A549 (cell line): ENCODE measurements around the gene STBD1. TPM values are rescaled to one million over a fixed set of nuclear protein-coding genes. Genes with fewer than 3 reads are reported as not detected.

Experiments
- ATAC-seq, 2 experiments: fragments of 200-7000 bp in 1 of 2; fragments of >200 bp in 1 of 2; cut with Nextera tagmentation in 1 of 2; cut with Tn5 transposase in 1 of 2; 3 replicates each; pipeline versions ENCODE4 v1.8.0 to v1.9.1; 2018 to 2020; ENCODE audit warnings: mild to moderate bottlenecking in 1 of 2, moderate library complexity in 1 of 2
- CTCF ChIA-PET: fragments of 300-600 bp; sonication (Branson Sonifier 250); formaldehyde crosslinking; extraction: SDS; loops from one replicate; lab custom pipeline; 2021; ENCODE audit warnings: antibody characterized with exemption, inconsistent platforms; lab: Yijun Ruan, JAX
- POLR2A ChIA-PET: fragments of 350-600 bp; formaldehyde crosslinking; extraction: SDS; loops from one replicate; lab custom pipeline; 2021; ENCODE audit warnings: antibody characterized with exemption, inconsistent platforms; lab: Yijun Ruan, JAX
- DNase-seq, 2 experiments: peaks; one replicate each; pipeline versions ENCODE4 v3.0.0 to v3.0.0-alpha.2; 2011 to 2016; ENCODE audit warnings: low read depth in 1 of 2, low spot score in 1 of 2
- FAIRE-seq: peaks from 2 replicates; lab custom pipeline; 2011; peaks lifted over from hg19 to GRCh38; lab: Jason Lieb, UNC
- H3K27ac ChIP-seq, 2 experiments: fragments of >200 bp; sonication (Bioruptor Twin); formaldehyde crosslinking; 3 replicates each; pipeline ENCODE4 v1.5.1; 2016 to 2017
- H3K4me1 ChIP-seq: fragments of >200 bp; sonication (Bioruptor Twin); formaldehyde crosslinking; 3 replicates; pipeline ENCODE4 v1.6.1; 2016
- H3K4me2 ChIP-seq: fragments of >200 bp; sonication (Bioruptor Twin); formaldehyde crosslinking; 3 replicates; pipeline ENCODE4 v1.6.1; 2016
- H3K4me3 ChIP-seq: fragments of >200 bp; sonication (Bioruptor Twin); formaldehyde crosslinking; 3 replicates; pipeline ENCODE4 v1.5.1; 2016
- H3K9me3 ChIP-seq: fragments of >200 bp; sonication (Bioruptor Twin); formaldehyde crosslinking; 3 replicates; pipeline ENCODE4 v1.6.1; 2016
- BCL3 ChIP-seq: fragments of >200 bp; sonication (Bioruptor Twin); formaldehyde crosslinking; IDR thresholded peaks from 3 replicates; pipeline ENCODE4 v1.6.1; 2016
- CBX2 ChIP-seq: fragments of 200-600 bp; sonication (generic); IDR thresholded peaks from 2 replicates; pipeline ENCODE4 v1.6.1; 2016; ENCODE audit warnings: low read depth, mild to moderate bottlenecking, borderline replicate concordance
- CBX8 ChIP-seq: fragments of 200-600 bp; sonication (generic); IDR thresholded peaks from 2 replicates; pipeline ENCODE4 v1.6.1; 2016
- CEBPB ChIP-seq, 2 experiments: fragments of >200 bp in 1 of 2; sonication (Bioruptor Twin) in 1 of 2; formaldehyde crosslinking in 1 of 2; IDR thresholded peaks; 2 replicates each; pipeline ENCODE4 v1.6.1; 2012 to 2016
- CHD2 ChIP-seq: fragments of 150-350 bp; IDR thresholded peaks from 2 replicates; pipeline ENCODE4 v1.6.1; 2014; ENCODE audit warnings: low read length; ENCODE audit not compliant: partially characterized antibody
- CHD4 ChIP-seq: fragments of 200-600 bp; sonication (generic); IDR thresholded peaks from 2 replicates; pipeline ENCODE4 v1.6.1; 2016; ENCODE audit warnings: antibody characterized with exemption, mild to moderate bottlenecking, borderline replicate concordance
- CTCF ChIP-seq: fragments of >200 bp; sonication (Bioruptor Twin); formaldehyde crosslinking; IDR thresholded peaks from 3 replicates; pipeline ENCODE4 v1.5.1; 2016
- EP300 ChIP-seq, 2 experiments: fragments of >200 bp; sonication (Bioruptor Twin); formaldehyde crosslinking; IDR thresholded peaks; 2 replicates in 1 of 2; 3 replicates in 1 of 2; pipeline ENCODE4 v1.6.1; 2016 to 2017
- ESRRA ChIP-seq: fragments of 150-350 bp; IDR thresholded peaks from 2 replicates; pipeline ENCODE4 v1.6.1; 2014; ENCODE audit warnings: mild to moderate bottlenecking, low read length, borderline replicate concordance
- FOSB ChIP-seq: fragments of 250-450 bp; sonication (Bioruptor Pico); IDR thresholded peaks from 2 replicates; pipeline ENCODE4 v1.5.0; 2020; ENCODE audit warnings: mild to moderate bottlenecking, moderate library complexity
- FOSL2 ChIP-seq, 2 experiments: fragments of 450-650 bp in 1 of 2; fragments of >200 bp in 1 of 2; sonication (Bioruptor Twin) in 1 of 2; formaldehyde crosslinking; IDR thresholded peaks; 2 replicates each; pipeline versions ENCODE4 v1.5.0 to v1.6.1; 2016 to 2020; ENCODE audit warnings: mild to moderate bottlenecking in 1 of 2, moderate library complexity in 1 of 2
- FOXS1 ChIP-seq: fragments of 250-450 bp; sonication (Bioruptor Pico); IDR thresholded peaks from 2 replicates; pipeline ENCODE4 v1.5.0; 2020; ENCODE audit warnings: mild to moderate bottlenecking, moderate library complexity
- GATA3 ChIP-seq: IDR thresholded peaks from 2 replicates; pipeline ENCODE4 v1.6.1; 2012; ENCODE audit warnings: borderline replicate concordance
- HDAC2 ChIP-seq: fragments of 200-600 bp; sonication (generic); IDR thresholded peaks from 2 replicates; pipeline ENCODE4 v1.6.1; 2016
- HEYL ChIP-seq: fragments of 250-450 bp; sonication (Bioruptor Pico); IDR thresholded peaks from 2 replicates; pipeline ENCODE4 v1.8.0; 2021; ENCODE audit warnings: mild to moderate bottlenecking, moderate library complexity
- HOXA7 ChIP-seq: fragments of 250-450 bp; sonication (Bioruptor Pico); IDR thresholded peaks from 2 replicates; pipeline ENCODE4 v1.5.0; 2020; ENCODE audit warnings: mild to moderate bottlenecking, moderate library complexity
- HOXB5 ChIP-seq: fragments of 250-450 bp; sonication (Bioruptor Pico); IDR thresholded peaks from 2 replicates; pipeline ENCODE4 v1.5.0; 2020; ENCODE audit warnings: mild to moderate bottlenecking, moderate library complexity
- KDM1A ChIP-seq: fragments of 200-600 bp; sonication (generic); IDR thresholded peaks from 2 replicates; pipeline ENCODE4 v1.6.1; 2016; ENCODE audit warnings: low read depth, mild to moderate bottlenecking
- KDM5A ChIP-seq: fragments of 200-600 bp; sonication (generic); IDR thresholded peaks from 2 replicates; pipeline ENCODE4 v1.6.1; 2016; ENCODE audit warnings: antibody characterized with exemption, mild to moderate bottlenecking
- NPAS2 ChIP-seq: fragments of 250-450 bp; sonication (Bioruptor Pico); IDR thresholded peaks from 2 replicates; pipeline ENCODE4 v1.8.0; 2022; ENCODE audit warnings: mild to moderate bottlenecking, moderate library complexity, borderline replicate concordance
- RCOR1 ChIP-seq: fragments of 150-350 bp; IDR thresholded peaks from 2 replicates; pipeline ENCODE4 v1.6.1; 2014; ENCODE audit warnings: antibody characterized with exemption, low read length, low read depth
- SMC3 ChIP-seq: fragments of >200 bp; sonication (Bioruptor Twin); formaldehyde crosslinking; IDR thresholded peaks from 3 replicates; pipeline ENCODE4 v1.6.1; 2018; ENCODE audit warnings: inconsistent platforms
- USF2 ChIP-seq: fragments of 450-650 bp; IDR thresholded peaks from 2 replicates; pipeline ENCODE4 v1.6.1; 2014; ENCODE audit warnings: antibody characterized with exemption
- ZC3H11A ChIP-seq: fragments of 450-650 bp; IDR thresholded peaks from 2 replicates; pipeline ENCODE4 v1.6.1; 2014; ENCODE audit warnings: antibody characterized with exemption, mild to moderate bottlenecking
- ZFP36 ChIP-seq: fragments of 450-650 bp; IDR thresholded peaks from 2 replicates; pipeline ENCODE4 v1.6.1; 2014; ENCODE audit warnings: borderline replicate concordance; ENCODE audit not compliant: partially characterized antibody
- WGBS: methylation state at CpG from one replicate; pipeline ENCODE4 v1.1.6; 2017; ENCODE audit errors: missing lambda C conversion rate; 5-methylcytosine and 5-hydroxymethylcytosine counted together
- polyA plus RNA-seq, 4 experiments: library from polyadenylated mRNA; depleted of rRNA in 3 of 4; stranded (reverse); fragments of >200 nt; fragmentation: RNase III in 1 of 4; extraction: RNeasy Plus Mini Kit Qiagen cat#74134 plus additional on column Dnase treatment in 1 of 4; gene quantifications; 2 replicates in 3 of 4; 3 replicates in 1 of 4; pipeline ENCODE4 v1.2.3, GENCODE V29; 2011 to 2017

STBD1 gene
- polyA plus RNA-seq, 2 of the 4 experiments (the other 2 are of a cell fraction), result 1.3 to 6.4 TPM

DNA sequence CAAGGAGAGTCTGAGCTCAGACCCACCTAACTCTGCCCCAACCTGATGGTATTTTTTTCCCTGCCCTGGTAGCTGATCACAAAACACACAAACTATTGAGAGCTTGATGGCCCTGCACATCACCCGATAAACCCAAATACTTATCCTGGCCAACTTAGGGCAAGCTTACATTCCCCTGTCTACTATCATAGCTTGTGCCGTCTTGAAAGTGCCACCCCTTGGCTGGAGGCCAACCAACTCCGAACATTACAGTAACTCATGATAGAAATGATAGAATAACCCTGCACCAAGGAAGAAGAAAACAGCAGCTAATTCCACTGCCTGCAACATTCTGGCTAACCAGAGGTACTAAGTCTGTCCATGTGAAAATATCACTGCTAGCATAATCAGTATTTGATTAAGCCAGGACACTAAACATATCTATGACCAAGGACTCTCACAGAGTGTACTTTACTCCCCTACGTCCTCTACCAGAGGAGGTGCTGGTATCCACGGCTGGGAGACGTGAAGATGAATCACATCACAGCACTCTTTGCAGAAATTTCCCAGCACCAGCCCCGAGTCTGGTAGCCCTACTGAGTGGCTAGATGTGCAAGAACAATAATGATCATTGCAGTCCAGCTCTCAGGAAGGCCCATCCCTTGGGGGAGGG lies 8.9 kb downstream of the STBD1 start:
- ATAC-seq (no peak), FAIRE-seq (no peak), DNase-seq (no peak)
- H3K4me3 ChIP-seq, result no peak overlapping the region
- H3K9me3 ChIP-seq, result peaks cover 9% of the 10 kb centered on the region; the same call in 1 of the 3 replicates
- H3K4me2 ChIP-seq, result no peak overlapping the region
- H3K4me1 ChIP-seq, result no peaks in the 10 kb centered on the region
- H3K27ac ChIP-seq, result no peak overlapping the region
- WGBS, result 79% methylated on average over 6 of the region's 7 CpGs
- POLR2A ChIA-PET, result no interaction called here
- no peak for TF ChIP-seq KDM1A
- no peak for TF ChIP-seq NPAS2 (CRISPR knock-in tag)
- TF ChIP-seq EP300 (IDR thresholded peaks at IDR 0.05), result no peak
- TF ChIP-seq FOXS1 (CRISPR knock-in tag), result no peak
- no peak for TF ChIP-seq ZC3H11A
- no peak for TF ChIP-seq KDM5A
- no peak for TF ChIP-seq CBX2
- TF ChIP-seq CEBPB (IDR thresholded peaks at IDR 0.05), result no peak
- TF ChIP-seq CHD4, result no peak
- no peak for TF ChIP-seq USF2
- TF ChIP-seq HDAC2, result no peak
- no peak for TF ChIP-seq ZFP36
- no peak for TF ChIP-seq HEYL (CRISPR knock-in tag)
- TF ChIP-seq, all 56 proteins: peak for 0
- CTCF ChIA-PET, result interaction anchor here (1.0 kb wide), 4 partner anchors 9 to 136 kb away, joined by 3 to 4 read pairs (median 3); partner anchors contain the start of gene STBD1

GRCh38 chr4:76316131-76316530 lies 9.6 kb downstream of the STBD1 start:
- peaks cover 11% of the 10 kb centered on the region; the same call in 1 of the 3 replicates for H3K9me3 ChIP-seq
- H3K4me2 ChIP-seq, result no peak overlapping the region
- no peak overlapping the region for H3K27ac ChIP-seq
- no peak for ATAC-seq
- no peak overlapping the region for H3K4me3 ChIP-seq
- POLR2A ChIA-PET, result no interaction called here
- no peak for DNase-seq
- no peak for FAIRE-seq
- CTCF ChIA-PET, result interaction anchor here (1.0 kb wide), 2 partner anchors 10 to 137 kb away, joined by 3 to 4 read pairs; partner anchors contain the start of gene STBD1
- 4% methylated on average over 1 of the region's 1 CpG for WGBS
- no peak for TF ChIP-seq ESRRA
- no peak for TF ChIP-seq FOXS1 (CRISPR knock-in tag)
- no peaks in the 10 kb centered on the region for H3K4me1 ChIP-seq

DNA sequence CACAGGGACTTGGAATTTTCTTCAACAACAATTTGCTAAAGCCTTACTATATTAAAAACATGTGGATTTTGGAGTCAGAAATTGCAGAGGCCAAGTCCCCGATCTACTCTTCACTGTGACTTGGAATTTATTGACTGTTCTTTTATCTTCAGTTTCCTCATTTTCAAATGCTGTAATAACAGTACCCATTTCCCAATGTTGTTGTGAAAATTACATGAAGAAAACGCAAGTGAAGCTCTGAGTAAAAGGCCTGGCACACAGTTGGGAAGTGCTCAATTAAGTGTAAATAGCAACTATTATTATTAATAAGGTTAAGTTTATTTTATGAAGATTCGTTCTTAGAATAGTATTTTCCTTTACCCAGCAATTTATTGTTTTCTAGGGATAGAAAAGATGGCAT lies 15.7 kb downstream of the STBD1 start:
- DNase-seq, result no peak
- FAIRE-seq, result no peak
- no peaks in the 10 kb centered on the region for H3K4me1 ChIP-seq
- TF ChIP-seq ESRRA (no peak), RCOR1 (no peak), FOSB (no peak), HOXB5 (CRISPR knock-in tag) (no peak), GATA3 (no peak), CTCF (no peak), CBX8 (no peak), FOSL2 (IDR thresholded peaks at IDR 0.05) (no peak), FOSL2 (CRISPR knock-in tag; IDR thresholded peaks at IDR 0.05) (no peak), SMC3 (no peak), HOXA7 (CRISPR knock-in tag) (no peak), EP300 (IDR thresholded peaks at IDR 0.05) (no peak), CHD2 (no peak), BCL3 (no peak)
- TF ChIP-seq, all 56 proteins: peak for 0
- ChIA-PET POLR2A (no interaction called here), CTCF (no interaction called here)
- H3K27ac ChIP-seq, result no peak overlapping the region
- H3K4me2 ChIP-seq, result no peak overlapping the region
- ATAC-seq, result no peak
- 22% methylated on average over 3 of the region's 3 CpGs for WGBS
- peaks cover 30% of the 10 kb centered on the region for H3K9me3 ChIP-seq
- no peak overlapping the region for H3K4me3 ChIP-seq
